HEK293 (cell line): ENCODE results near the gene LRRC8E.

ENCODE experiments used
- CTCF ChIA-PET: fragments of 350-600 bp; formaldehyde crosslinking; extraction: SDS; loops from one replicate; lab custom pipeline; 2021; ENCODE audit warnings: antibody characterized with exemption; lab: Yijun Ruan, JAX
- POLR2A ChIA-PET: fragments of 300-600 bp; formaldehyde crosslinking; extraction: SDS; loops from one replicate; lab custom pipeline; 2020; ENCODE audit warnings: antibody characterized with exemption, inconsistent platforms; lab: Yijun Ruan, JAX
- H3K27ac ChIP-seq: fragments of 200-500 bp; sonication (Bioruptor generic); 2 replicates; pipeline ENCODE4 v1.5.1; 2014; ENCODE audit warnings: low read depth, low read length, control low read depth, inconsistent platforms; ENCODE audit errors: extremely low read depth
- H3K36me3 ChIP-seq, 2 experiments: fragments of 200-500 bp in 1 of 2; sonication (Bioruptor generic) in 1 of 2; 1 replicate in 1 of 2; 2 replicates in 1 of 2; pipeline ENCODE4 v1.5.1; 2014 to 2017; ENCODE audit warnings: inconsistent platforms in 2 of 2, low read length in 2 of 2; ENCODE audit not compliant: control insufficient read depth in 2 of 2, insufficient read depth in 1 of 2
- H3K4me1 ChIP-seq: fragments of 200-500 bp; sonication (Bioruptor generic); 2 replicates; pipeline ENCODE4 v1.5.1; 2014; ENCODE audit warnings: mild to moderate bottlenecking, low read length, inconsistent platforms; ENCODE audit not compliant: control insufficient read depth, insufficient read depth
- H3K4me3 ChIP-seq: 2 replicates; pipeline ENCODE4 v1.5.1; 2011; ENCODE audit warnings: low read depth, mild to moderate bottlenecking, control low read depth, low read length, moderate library complexity
- H3K9me3 ChIP-seq: fragments of 200-500 bp; sonication (Bioruptor generic); 2 replicates; pipeline ENCODE4 v1.5.1; 2014; ENCODE audit warnings: low read depth, low read length, inconsistent platforms; ENCODE audit not compliant: control insufficient read depth, insufficient read depth
- HIC1 ChIP-seq: fragments of 450-650 bp; formaldehyde crosslinking; IDR thresholded peaks from 2 replicates; pipeline ENCODE4 v1.5.1; 2016; ENCODE audit warnings: missing biosample characterization, missing genetic modification characterization
- KLF17 ChIP-seq: fragments of 450-650 bp; formaldehyde crosslinking; IDR thresholded peaks from 2 replicates; pipeline ENCODE4 v1.5.1; 2016; ENCODE audit warnings: missing biosample characterization, missing genetic modification characterization
- PRDM10 ChIP-seq: fragments of 450-650 bp; formaldehyde crosslinking; IDR thresholded peaks from 2 replicates; pipeline ENCODE4 v1.5.1; 2016; ENCODE audit warnings: missing biosample characterization, missing genetic modification characterization
- ZFHX2 ChIP-seq: fragments of 450-650 bp; formaldehyde crosslinking; conservative IDR thresholded peaks from 2 replicates; pipeline ENCODE4 v1.5.1; 2016; ENCODE audit warnings: missing biosample characterization, missing genetic modification characterization
- ZNF114 ChIP-seq: fragments of 450-650 bp; formaldehyde crosslinking; IDR thresholded peaks from 2 replicates; pipeline ENCODE4 v1.5.0; 2017; ENCODE audit warnings: missing biosample characterization, missing genetic modification characterization
- ZNF140 ChIP-seq: fragments of 450-650 bp; formaldehyde crosslinking; IDR thresholded peaks from 2 replicates; pipeline ENCODE4 v1.5.1; 2016; ENCODE audit warnings: missing biosample characterization, missing genetic modification characterization
- ZNF169 ChIP-seq: fragments of 450-650 bp; formaldehyde crosslinking; IDR thresholded peaks from 2 replicates; pipeline ENCODE4 v1.5.1; 2016; ENCODE audit warnings: missing biosample characterization, missing genetic modification characterization
- ZNF211 ChIP-seq: fragments of 450-650 bp; formaldehyde crosslinking; IDR thresholded peaks from 2 replicates; pipeline ENCODE4 v1.5.1; 2016; ENCODE audit warnings: low read depth, missing biosample characterization, missing genetic modification characterization
- ZNF248 ChIP-seq: fragments of 450-650 bp; formaldehyde crosslinking; IDR thresholded peaks from 2 replicates; pipeline ENCODE4 v1.5.1; 2017; ENCODE audit warnings: missing biosample characterization, missing genetic modification characterization
- ZNF266 ChIP-seq: fragments of 450-650 bp; formaldehyde crosslinking; IDR thresholded peaks from 2 replicates; pipeline ENCODE4 v1.5.1; 2016; ENCODE audit warnings: missing biosample characterization, missing genetic modification characterization, low read depth
- ZNF274 ChIP-seq, 2 experiments: fragments of 200-500 bp in 1 of 2; fragments of 450-650 bp in 1 of 2; sonication (Bioruptor generic) in 1 of 2; formaldehyde crosslinking in 1 of 2; IDR thresholded peaks; 2 replicates each; pipeline versions ENCODE4 v1.5.1 to v1.6.1; 2014 to 2016; ENCODE audit warnings: borderline replicate concordance in 1 of 2, inconsistent platforms in 1 of 2, low read length in 1 of 2, missing biosample characterization in 1 of 2, missing genetic modification characterization in 1 of 2
- ZNF311 ChIP-seq: fragments of 450-650 bp; formaldehyde crosslinking; IDR thresholded peaks from 2 replicates; pipeline ENCODE4 v1.5.1; 2017; ENCODE audit warnings: missing biosample characterization, missing genetic modification characterization, borderline replicate concordance
- ZNF37A ChIP-seq: fragments of 450-650 bp; IDR thresholded peaks from 2 replicates; pipeline ENCODE4 v1.5.1; 2018; ENCODE audit warnings: missing biosample characterization, missing genetic modification characterization
- ZNF555 ChIP-seq: fragments of 450-650 bp; formaldehyde crosslinking; conservative IDR thresholded peaks from 2 replicates; pipeline ENCODE4 v1.5.1; 2017; ENCODE audit warnings: missing biosample characterization, mild to moderate bottlenecking, missing genetic modification characterization, inconsistent platforms
- ZNF558 ChIP-seq: fragments of 450-650 bp; formaldehyde crosslinking; IDR thresholded peaks from 2 replicates; pipeline ENCODE4 v1.5.1; 2016; ENCODE audit warnings: missing biosample characterization, missing genetic modification characterization
- ZNF561 ChIP-seq: fragments of 450-650 bp; IDR thresholded peaks from 2 replicates; pipeline ENCODE4 v1.5.1; 2018; ENCODE audit warnings: missing biosample characterization, missing genetic modification characterization, borderline replicate concordance
- ZNF600 ChIP-seq: fragments of 450-650 bp; formaldehyde crosslinking; IDR thresholded peaks from 2 replicates; pipeline ENCODE4 v1.5.1; 2016; ENCODE audit warnings: missing biosample characterization, missing genetic modification characterization
- ZNF623 ChIP-seq: fragments of 450-650 bp; formaldehyde crosslinking; IDR thresholded peaks from 2 replicates; pipeline ENCODE4 v1.5.1; 2016; ENCODE audit warnings: missing biosample characterization, missing genetic modification characterization
- ZNF645 ChIP-seq: fragments of 450-650 bp; formaldehyde crosslinking; IDR thresholded peaks from 2 replicates; pipeline ENCODE4; 2016; ENCODE audit warnings: missing biosample characterization, missing genetic modification characterization
- ZNF701 ChIP-seq: fragments of 450-650 bp; formaldehyde crosslinking; IDR thresholded peaks from 2 replicates; pipeline ENCODE4 v1.5.1; 2016; ENCODE audit warnings: missing biosample characterization, missing genetic modification characterization
- ZNF792 ChIP-seq: fragments of 450-650 bp; formaldehyde crosslinking; IDR thresholded peaks from 2 replicates; pipeline ENCODE4 v1.5.1; 2016; ENCODE audit warnings: missing biosample characterization, missing genetic modification characterization
- ZSCAN18 ChIP-seq: fragments of 450-650 bp; formaldehyde crosslinking; IDR thresholded peaks from 2 replicates; pipeline ENCODE4 v1.5.1; 2016; ENCODE audit warnings: missing biosample characterization, missing genetic modification characterization
- ZSCAN23 ChIP-seq: fragments of 450-650 bp; formaldehyde crosslinking; IDR thresholded peaks from 2 replicates; pipeline ENCODE4 v1.5.1; 2016; ENCODE audit warnings: missing biosample characterization, missing genetic modification characterization
- ZSCAN4 ChIP-seq: fragments of 450-650 bp; formaldehyde crosslinking; IDR thresholded peaks from 2 replicates; pipeline ENCODE4 v1.5.1; 2017; ENCODE audit warnings: missing biosample characterization, missing genetic modification characterization

The LRRC8E gene

GRCh38 chr19:7900931-7901330, 12.6 kb downstream of the LRRC8E start:
- ChIA-PET CTCF (interaction anchor here (0.6 to 3.1 kb wide), 6 partner anchors 9 to 333 kb away, joined by 3 to 21 read pairs (median 4); no protein-coding TSS in a partner anchor), POLR2A (interaction anchor here (0.6 to 3.4 kb wide), 8 partner anchors 8 to 262 kb away, joined by 3 to 22 read pairs (median 6); partner anchors contain the start of genes LRRC8E and SNAPC2)
- TF ChIP-seq ZNF37A (tag by site-specific recombination) (no peak), ZNF600 (tag by site-specific recombination) (no peak; the same call in 1 of the 2 replicates), ZNF558 (tag by site-specific recombination) (no peak), ZSCAN23 (no peak), ZNF792 (no peak), ZNF169 (no peak), ZFHX2 (tag by site-specific recombination) (no peak), KLF17 (tag by site-specific recombination) (no peak), ZSCAN4 (tag by site-specific recombination) (no peak), ZNF114 (tag by site-specific recombination) (no peak), ZNF311 (tag by site-specific recombination) (no peak), ZNF561 (tag by site-specific recombination) (no peak), ZNF645 (tag by site-specific recombination) (no peak), ZNF274 (IDR thresholded peaks at IDR 0.05; ENCODE audit: low read length) (no peak), ZNF274 (tag by site-specific recombination; IDR thresholded peaks at IDR 0.05; ENCODE audit: borderline replicate concordance) (no peak), ZNF555 (tag by site-specific recombination) (no peak), HIC1 (no peak), ZNF211 (tag by site-specific recombination) (no peak), ZNF266 (tag by site-specific recombination) (no peak), ZNF701 (no peak), ZNF140 (no peak)
- Histone ChIP-seq H3K4me3 (no peak overlapping the region), H3K9me3 (no peaks in the 10 kb centered on the region), H3K4me1 (peaks cover 5% of the 10 kb centered on the region; the same call in 1 of the 2 replicates), H3K27ac (no peak overlapping the region), H3K36me3 (peaks cover 3 to 33% of the 10 kb centered on the region in 2 experiments; a peak in 2 of 3 replicates)

- no peaks in the 10 kb centered on the region for H3K9me3 ChIP-seq
- peaks cover 3 to 37% of the 10 kb centered on the region in 2 experiments; a peak in 2 of 3 replicates for H3K36me3 ChIP-seq
- ChIA-PET POLR2A (interaction anchor here (0.6 to 3.4 kb wide), 8 partner anchors 9 to 262 kb away, joined by 3 to 22 read pairs (median 6); partner anchors contain the start of genes LRRC8E and SNAPC2), CTCF (interaction anchor here (1.1 to 3.1 kb wide), 3 partner anchors 32 to 333 kb away, joined by 3 to 21 read pairs (median 8); no protein-coding TSS in a partner anchor)
- H3K27ac ChIP-seq: no peak overlapping the region
- peaks cover 5% of the 10 kb centered on the region; the same call in 1 of the 2 replicates for H3K4me1 ChIP-seq
- no peak overlapping the region for H3K4me3 ChIP-seq
- TF ChIP-seq ZNF248 (tag by site-specific recombination) (no peak), ZSCAN18 (tag by site-specific recombination) (no peak), ZNF623 (tag by site-specific recombination) (no peak), PRDM10 (tag by site-specific recombination) (no peak)
Measured at GRCh38 chr19:7901337-7901736, 13.0 kb downstream of the LRRC8E start.
